GM12801 (cell line): ENCODE results near the gene KCMF1.

ENCODE experiments used
- CTCF ChIP-seq: IDR thresholded peaks from one replicate; pipeline ENCODE4 v1.5.1; 2011; ENCODE audit warnings: control low read depth; ENCODE audit not compliant: insufficient read length; ENCODE audit errors: extremely low read depth

Gene KCMF1

GRCh38 chr2:85073033-85073432, 102.1 kb downstream of the KCMF1 start:
- no peak for TF ChIP-seq CTCF

GRCh38 chr2:85076618-85077274, 105.8 kb downstream of the KCMF1 start:
- no peak for TF ChIP-seq CTCF

GRCh38 chr2:85077859-85078419, 107.0 kb downstream of the KCMF1 start:
- no peak for TF ChIP-seq CTCF

GRCh38 chr2:85078536-85078935, 107.6 kb downstream of the KCMF1 start:
- no peak for TF ChIP-seq CTCF

- TF ChIP-seq CTCF = no peak
Measured at GRCh38 chr2:85083092-85083491, 112.1 kb downstream of the KCMF1 start.

- no peak for TF ChIP-seq CTCF
Measured at GRCh38 chr2:85085563-85085962, 114.6 kb downstream of the KCMF1 start.

- no peak for TF ChIP-seq CTCF
Measured at GRCh38 chr2:85087541-85087940, 116.6 kb downstream of the KCMF1 start.

- TF ChIP-seq CTCF = no peak
Measured at GRCh38 chr2:85088921-85089320, 118.0 kb downstream of the KCMF1 start.
